Aortic smooth muscle cell (primary cell): ENCODE results near the gene GPHA2. TPM values are rescaled to one million over a fixed set of nuclear protein-coding genes. Genes with fewer than 3 reads are reported as not detected.

Experiments used
- total RNA-seq: library from RNA; depleted of rRNA; stranded (reverse); fragments of >200 nt; gene quantifications from 2 replicates; pipeline ENCODE4 v1.2.3, GENCODE V29; 2014

GPHA2 gene
- total RNA-seq, result not detected in 2 replicates

GRCh38 chr11:64935359-64936081 is at the start of gene GPHA2:
Gene GPHA2 (minus strand): TSS chr11:64935893. CDS start chr11:64935460, 433 bp downstream.

GRCh38 chr11:64971421-64972233 is 35.9 kb upstream of the GPHA2 start, which contains the start of gene MAJIN:
Gene MAJIN (minus strand): TSS chr11:64972108. CDS start chr11:64959405, 12,703 bp downstream.

GRCh38 chr11:64923944-64924909 is 11.5 kb downstream of the GPHA2 start, which contains the start of gene PPP2R5B:
Gene PPP2R5B (plus strand): TSS chr11:64924689. CDS start chr11:64925735, 1,046 bp downstream.

GRCh38 chr11:64916775-64917662 is 18.7 kb downstream of the GPHA2 start, which contains the start of gene ATG2A:
Gene ATG2A (minus strand): TSS chr11:64917209. CDS start chr11:64917135, 74 bp downstream.

Other genes with a start within 250 kb of the GPHA2 start
- 27.3 and 30.3 TPM in 2 replicates for gene NRXN2, start 212.7 kb downstream of the GPHA2 start, total RNA-seq
- gene RASGRP2, start 191.8 kb downstream of the GPHA2 start, total RNA-seq, result 0.19 TPM in 1 of 2 replicates, not detected in the other
- gene PYGM, start 175.9 kb downstream of the GPHA2 start, total RNA-seq, result 1.3 and 1.4 TPM in 2 replicates
- gene SF1, start 157.4 kb downstream of the GPHA2 start, total RNA-seq, result 70.8 and 88.3 TPM in 2 replicates
- 8.5 and 8.9 TPM in 2 replicates for gene MAP4K2, start 132.7 kb downstream of the GPHA2 start, total RNA-seq
- 8.6 and 9.3 TPM in 2 replicates for gene MEN1, start 125.3 kb downstream of the GPHA2 start, total RNA-seq
- gene CDC42BPG, start 91.2 kb downstream of the GPHA2 start, total RNA-seq, result 0.25 and 0.26 TPM in 2 replicates
- gene EHD1, start 57.3 kb downstream of the GPHA2 start, total RNA-seq, result 104 and 110 TPM in 2 replicates
- 7.8 and 8.1 TPM in 2 replicates for gene ATG2A, start 18.7 kb downstream of the GPHA2 start, total RNA-seq
- gene PPP2R5B, start 11.2 kb downstream of the GPHA2 start, total RNA-seq, result 10.3 and 11.6 TPM in 2 replicates
- not detected in 2 replicates for gene MAJIN, start 36.2 kb upstream of the GPHA2 start, total RNA-seq
- gene BATF2, start 61.1 kb upstream of the GPHA2 start, total RNA-seq, result 0.26 and 0.81 TPM in 2 replicates
- 95.3 and 110 TPM in 2 replicates for gene ARL2, start 78.3 kb upstream of the GPHA2 start, total RNA-seq
- gene SNX15, start 91.5 kb upstream of the GPHA2 start, total RNA-seq, result 10.6 and 11.9 TPM in 2 replicates
- 6.2 and 9.0 TPM in 2 replicates for gene SAC3D1, start 105.3 kb upstream of the GPHA2 start, total RNA-seq
- gene NAALADL1, start 122.7 kb upstream of the GPHA2 start, total RNA-seq, result 23.3 and 27.0 TPM in 2 replicates
- 4.2 and 7.8 TPM in 2 replicates for gene CDCA5, start 148.1 kb upstream of the GPHA2 start, total RNA-seq
- gene ZFPL1, start 148.3 kb upstream of the GPHA2 start, total RNA-seq, result 32.7 and 35.9 TPM in 2 replicates
- gene VPS51, start 160.3 kb upstream of the GPHA2 start, total RNA-seq, result 175 and 203 TPM in 2 replicates
- 8.9 and 9.0 TPM in 2 replicates for gene TM7SF2, start 176.0 kb upstream of the GPHA2 start, total RNA-seq
- 6.0 and 6.1 TPM in 2 replicates for gene ZNHIT2, start 181.8 kb upstream of the GPHA2 start, total RNA-seq
- 379 and 456 TPM in 2 replicates for gene FAU, start 186.2 kb upstream of the GPHA2 start, total RNA-seq
- 28.3 and 34.2 TPM in 2 replicates for gene MRPL49, start 186.4 kb upstream of the GPHA2 start, total RNA-seq
- 16.8 and 20.1 TPM in 2 replicates for gene SYVN1, start 198.6 kb upstream of the GPHA2 start, total RNA-seq
- gene SPDYC, start 234.3 kb upstream of the GPHA2 start, total RNA-seq, result not detected in 2 replicates
- gene CAPN1, start 246.0 kb upstream of the GPHA2 start, total RNA-seq, result 88.9 and 117 TPM in 2 replicates